NK-92 (cell line): ENCODE data around the gene ACTR3.

Source experiments
- DNase-seq: peaks from one replicate; lab custom pipeline; 2025; ENCODE audit not compliant: unreplicated experiment; lab: John Stamatoyannopoulos, UW

Gene ACTR3

GRCh38 chr2:113875135-113875534 is 14.8 kb upstream of the ACTR3 start:
- no peak for DNase-seq

GRCh38 chr2:113876503-113877387 is 13.1 kb upstream of the ACTR3 start:
- no peak for DNase-seq

GRCh38 chr2:113877711-113878598 is 11.9 kb upstream of the ACTR3 start:
- DNase-seq: no peak

DNA sequence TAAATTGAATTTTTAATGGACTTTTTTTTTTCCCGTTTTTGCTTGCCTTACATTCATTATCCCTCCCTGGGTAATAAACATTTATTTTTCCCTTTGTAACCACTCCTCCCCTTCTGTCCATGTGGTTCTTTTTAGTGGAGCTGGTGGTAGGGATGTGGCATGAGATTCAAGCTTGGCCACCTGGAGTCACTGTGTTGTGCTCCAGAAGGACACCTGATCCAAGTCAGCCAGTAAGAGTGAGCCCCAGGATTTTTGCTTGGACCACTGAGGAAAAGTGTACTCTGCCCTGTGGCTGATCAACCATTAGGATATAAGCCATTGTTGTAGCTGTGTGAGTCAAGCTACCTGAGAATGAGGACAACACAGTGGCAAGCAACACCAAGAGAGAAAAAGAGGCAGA is 11.1 kb upstream of the ACTR3 start:
- DNase-seq: no peak

DNA sequence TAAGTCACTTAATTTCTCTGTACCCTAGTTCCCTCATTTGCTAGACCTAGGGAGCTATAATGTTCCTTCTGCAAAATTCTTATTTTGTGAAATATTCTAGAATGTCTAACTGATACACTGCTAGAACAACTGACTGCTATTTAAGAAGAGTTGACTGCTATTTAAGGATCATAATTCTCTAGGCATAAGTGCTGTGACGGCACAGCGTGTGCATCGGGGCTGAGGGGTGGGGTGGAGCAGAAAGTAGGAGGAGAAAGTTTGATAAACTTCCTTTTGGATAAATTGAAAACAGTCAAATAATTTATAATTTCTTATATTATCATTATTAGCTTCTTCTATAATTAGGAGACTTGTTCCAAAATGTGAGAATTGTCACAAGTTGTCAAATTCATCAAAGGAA is 10.4 kb upstream of the ACTR3 start:
- no peak for DNase-seq

- peak; percentile 25 for DNase-seq
Observed at GRCh38 chr2:113886479-113887008, 3.3 kb upstream of the ACTR3 start.

GRCh38 chr2:113887009-113887792 is 2.7 kb upstream of the ACTR3 start:
- no peak for DNase-seq

- no peak for DNase-seq
Observed at GRCh38 chr2:113888641-113889470, 1.0 kb upstream of the ACTR3 start.

DNA sequence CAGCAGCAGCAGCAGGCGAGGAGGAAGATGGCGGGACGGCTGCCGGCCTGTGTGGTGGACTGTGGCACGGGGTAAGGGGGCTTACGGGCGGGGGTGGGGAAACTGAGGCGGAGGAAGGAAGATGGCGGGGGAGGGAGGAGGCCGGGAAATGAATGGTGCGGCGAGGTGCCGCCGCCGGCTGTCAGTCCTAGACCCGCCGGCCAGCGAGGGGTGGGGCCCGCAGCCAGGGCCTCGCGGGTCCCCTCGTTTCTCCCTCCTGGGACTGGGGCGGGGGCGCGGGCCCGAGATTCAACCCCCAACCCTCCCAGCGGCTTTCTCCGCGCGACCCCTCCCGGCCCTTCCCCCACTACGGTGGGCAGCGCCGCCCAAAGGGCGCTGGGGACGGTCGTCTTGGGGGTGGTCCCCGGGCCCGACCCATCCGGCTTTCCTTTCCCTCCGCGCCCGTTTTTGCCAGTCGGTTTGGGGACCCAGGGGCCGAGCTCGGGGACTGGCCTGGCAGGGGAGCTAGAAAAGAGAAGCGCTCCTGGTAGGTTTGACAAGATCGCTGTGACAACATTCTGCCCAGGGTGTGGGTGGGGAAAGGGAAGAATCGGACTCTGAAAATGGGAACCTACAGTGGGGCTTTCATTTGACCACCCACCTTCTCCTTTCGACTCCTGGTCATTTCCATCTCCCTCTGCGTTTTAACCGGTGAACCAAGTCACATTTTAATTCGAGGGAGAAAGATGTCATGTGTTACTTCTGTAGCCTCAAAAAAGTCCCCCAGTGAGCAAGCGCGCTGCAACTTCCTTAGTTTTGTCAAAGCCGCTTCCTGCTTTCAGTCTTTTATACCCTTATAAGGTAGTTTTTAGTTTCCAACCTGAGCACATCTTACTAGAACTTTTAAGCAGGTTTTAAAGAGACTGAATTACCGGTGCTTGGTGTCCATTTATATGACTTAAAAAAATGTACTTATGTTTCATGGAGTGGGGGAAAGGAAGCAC is 655 bp downstream of the ACTR3 start:
- no peak for DNase-seq

DNA sequence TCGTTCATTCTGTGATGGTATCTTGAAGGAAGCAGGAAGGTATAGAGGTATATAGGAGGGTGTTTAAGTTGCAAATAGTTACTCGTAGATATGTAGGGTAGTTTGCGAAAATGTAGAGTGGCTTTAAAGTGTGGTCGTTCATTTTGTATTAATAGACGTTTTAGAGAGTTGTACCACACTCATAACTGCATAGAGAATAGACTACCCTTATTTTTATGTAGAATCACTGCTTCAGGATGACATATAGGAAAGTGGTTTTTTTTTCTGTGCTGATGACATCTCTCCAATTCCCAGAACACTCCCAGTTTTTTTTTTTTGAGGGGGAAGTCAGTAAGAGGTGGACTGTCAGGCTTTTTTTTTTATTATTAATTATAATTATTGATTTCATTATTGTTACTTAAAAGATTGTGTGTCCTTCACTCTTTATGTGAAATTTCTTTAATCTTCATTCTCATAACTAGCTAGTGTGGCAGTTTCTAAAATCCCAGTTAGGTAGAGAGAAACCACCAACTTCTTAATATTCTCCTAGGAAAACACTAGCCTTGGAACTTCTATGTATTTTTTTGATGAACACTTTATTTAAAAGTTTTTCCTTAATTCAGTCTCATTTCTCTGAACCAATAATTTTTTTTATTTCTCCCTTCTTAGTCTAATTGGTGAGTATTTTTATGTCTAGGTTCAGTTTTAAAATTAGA is 1.5 kb downstream of the ACTR3 start:
- DNase-seq: no peak

DNA sequence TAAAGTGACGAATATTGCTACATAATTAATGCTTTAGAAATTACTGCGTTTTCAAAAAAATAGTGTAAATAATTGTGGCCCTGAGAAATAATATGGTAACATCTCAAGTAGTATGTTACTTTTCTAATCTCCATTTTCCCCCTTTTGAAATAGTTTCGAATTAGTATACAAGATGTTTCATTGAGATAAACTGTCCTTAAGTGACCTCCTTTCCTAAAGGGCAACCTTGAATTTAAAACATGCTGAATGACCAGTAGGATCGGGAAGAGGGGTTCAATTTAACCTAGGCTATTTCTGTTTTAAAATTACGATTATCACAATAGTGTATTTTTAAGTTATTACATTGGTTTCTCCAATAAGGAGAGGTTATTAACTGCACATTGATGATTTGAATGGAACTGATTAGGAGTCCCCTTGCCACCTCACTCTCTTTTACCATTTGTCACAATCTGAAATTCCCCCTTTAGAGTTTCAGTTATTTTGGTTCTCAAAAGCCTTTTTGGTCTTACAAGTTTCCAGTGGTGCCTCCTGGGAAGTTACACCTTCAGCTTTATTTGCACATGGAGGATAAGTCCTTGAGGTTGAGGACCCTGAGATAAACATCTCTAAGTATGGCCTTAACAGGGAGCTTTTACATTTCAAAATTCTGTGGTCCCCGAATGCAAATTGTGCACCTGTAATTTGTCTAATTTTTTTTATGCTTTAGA is 2.3 kb downstream of the ACTR3 start:
- DNase-seq: no peak

DNA sequence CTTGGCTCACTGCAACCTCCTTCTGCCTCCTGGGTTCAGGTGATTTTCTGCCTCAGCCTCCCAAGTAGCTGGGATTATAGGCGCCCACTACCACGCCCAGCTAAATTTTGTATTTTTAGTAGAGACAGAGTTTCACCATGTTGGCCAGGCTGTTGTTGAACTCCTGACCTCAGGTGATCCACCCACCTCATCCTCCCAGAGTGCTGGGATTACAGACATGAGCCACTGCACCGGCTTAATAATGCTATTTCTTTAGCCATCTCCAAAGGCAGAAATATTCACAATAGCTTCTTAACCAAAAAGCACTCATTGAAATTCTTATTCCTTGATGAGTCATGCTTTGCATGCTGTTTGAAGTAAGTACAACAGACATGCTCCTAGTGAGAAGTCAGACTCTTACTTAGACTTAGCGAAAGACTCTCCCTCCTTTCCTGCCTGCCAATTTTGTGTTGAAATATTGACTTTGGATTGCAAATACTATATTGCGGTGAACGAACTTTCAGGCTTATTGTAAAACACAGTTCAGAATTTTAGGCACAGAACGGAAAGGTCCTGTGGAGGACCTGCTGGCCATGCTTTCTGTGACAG is 4.4 kb downstream of the ACTR3 start:
- DNase-seq: no peak

GRCh38 chr2:113895301-113895700 is 5.4 kb downstream of the ACTR3 start:
- no peak for DNase-seq

DNA sequence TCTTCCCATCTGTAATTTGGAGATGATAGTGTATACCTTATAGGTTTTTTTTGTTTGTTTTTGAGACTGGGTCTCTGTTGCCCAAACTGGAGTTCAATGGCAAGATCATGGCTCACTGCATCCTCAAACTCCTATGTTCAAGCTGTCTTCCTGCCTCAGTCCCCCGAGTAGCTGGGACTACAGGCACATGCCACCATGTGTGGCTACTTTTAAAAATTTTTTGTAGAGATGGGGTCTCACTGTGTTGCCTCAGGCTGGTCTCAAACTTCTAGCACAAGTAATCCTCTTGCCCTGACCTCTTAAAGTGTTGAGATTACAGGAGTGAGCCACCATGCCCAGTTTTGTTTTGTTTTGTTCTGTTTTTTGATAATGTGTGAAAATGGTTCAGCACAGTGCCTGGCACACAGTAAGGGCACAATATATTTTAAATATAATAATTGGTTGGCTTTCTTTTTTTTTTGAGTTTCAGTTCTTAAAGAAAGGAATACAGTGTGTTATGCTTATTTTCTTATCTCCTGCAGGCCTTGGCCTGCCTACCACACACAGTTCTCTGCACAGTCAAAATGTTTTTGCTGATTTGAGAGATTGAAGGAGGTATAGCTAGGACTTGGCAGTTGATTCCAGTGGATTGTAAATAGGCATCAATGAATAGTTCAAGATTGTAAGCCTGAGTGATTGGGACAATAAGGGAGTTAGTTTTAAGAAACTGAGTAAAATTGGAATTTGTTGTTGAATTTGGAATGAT is 6.1 kb downstream of the ACTR3 start:
- no peak for DNase-seq

DNA sequence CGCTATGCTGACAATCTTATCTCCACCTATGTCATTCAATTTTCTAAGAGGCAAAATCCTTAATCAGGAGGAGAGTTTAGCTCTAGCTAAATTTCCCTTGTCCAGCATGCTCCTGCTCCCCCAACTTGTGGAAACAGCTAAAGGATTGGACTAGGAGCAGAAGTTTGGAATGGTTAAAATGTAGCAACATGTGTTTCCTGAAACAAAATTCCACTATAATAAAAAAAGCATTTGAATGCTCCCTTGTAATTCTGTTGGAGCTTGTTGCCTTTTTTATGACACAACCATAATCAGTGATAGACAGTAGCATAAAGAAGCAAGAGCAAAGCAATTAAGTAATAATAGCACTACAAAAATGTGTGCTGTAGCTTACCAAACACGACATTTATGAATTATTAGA is 6.9 kb downstream of the ACTR3 start:
- no peak for DNase-seq

- DNase-seq: no peak
Observed at GRCh38 chr2:113898081-113898480, 8.2 kb downstream of the ACTR3 start.

GRCh38 chr2:113899166-113899565 is 9.3 kb downstream of the ACTR3 start:
- no peak for DNase-seq
